Measurements from ENCODE around the gene HOXA10. TPM values are rescaled to one million over a fixed set of nuclear protein-coding genes. Genes with fewer than 3 reads are reported as not detected.

The HOXA10 gene
- total RNA-seq, result not detected in 2 replicates
- not detected in 2 replicates for polyA plus RNA-seq

- H3K9me3 ChIP-seq (ENCODE audit: low read depth), result no peaks in the 10 kb centered on the region
- peaks cover 3% of the 10 kb centered on the region for H3K4me1 ChIP-seq (ENCODE audit: low read depth)
- peaks cover 100% of the 10 kb centered on the region for H3K27me3 ChIP-seq
- no peak for TF ChIP-seq CTCF (IDR thresholded peaks at IDR 0.05; ENCODE audit: low read depth, low read length)
- H3K36me3 ChIP-seq, result no peaks in the 10 kb centered on the region
- H3K4me3 ChIP-seq, result peak within 1 kb of the TSS; percentile 19
- no peak for DNase-seq (ENCODE audit: low read depth in 1 of 2, low spot score in 1 of 2)
- H3K27ac ChIP-seq, result no peak within 1 kb of the TSS
Measured at GRCh38 chr7:27173956-27174873, at the start of gene HOXA10. Gene HOXA10 (minus strand): TSS chr7:27174320. CDS start chr7:27174306, 14 bp downstream.

- Histone ChIP-seq H3K27ac (no peak overlapping the region), H3K27me3 (peaks cover 100% of the 10 kb centered on the region), H3K36me3 (no peaks in the 10 kb centered on the region), H3K4me3 (no peak overlapping the region), H3K9me3 (ENCODE audit: low read depth) (no peaks in the 10 kb centered on the region), H3K4me1 (ENCODE audit: low read depth) (no peaks in the 10 kb centered on the region)
- no peak for TF ChIP-seq CTCF (IDR thresholded peaks at IDR 0.05; ENCODE audit: low read depth, low read length)
- DNase-seq (ENCODE audit: low read depth in 1 of 2, low spot score in 1 of 2), result no peak
Measured at GRCh38 chr7:27221201-27221797, 47.2 kb upstream of the HOXA10 start.

- no peak for TF ChIP-seq CTCF (IDR thresholded peaks at IDR 0.05; ENCODE audit: low read depth, low read length)
- H3K36me3 ChIP-seq, result no peaks in the 10 kb centered on the region
- DNase-seq (ENCODE audit: low read depth in 1 of 2, low spot score in 1 of 2), result no peak
- no peak overlapping the region for H3K4me3 ChIP-seq
- peaks cover 100% of the 10 kb centered on the region for H3K27me3 ChIP-seq
- no peaks in the 10 kb centered on the region for H3K4me1 ChIP-seq (ENCODE audit: low read depth)
- H3K27ac ChIP-seq, result no peak overlapping the region
- no peaks in the 10 kb centered on the region for H3K9me3 ChIP-seq (ENCODE audit: low read depth)
Measured at GRCh38 chr7:27220440-27220955, 46.4 kb upstream of the HOXA10 start.

GRCh38 chr7:27219821-27220220 lies 45.7 kb upstream of the HOXA10 start:
- Histone ChIP-seq H3K27ac (no peak overlapping the region), H3K36me3 (no peaks in the 10 kb centered on the region), H3K27me3 (peaks cover 100% of the 10 kb centered on the region), H3K4me3 (no peak overlapping the region), H3K9me3 (ENCODE audit: low read depth) (no peaks in the 10 kb centered on the region), H3K4me1 (ENCODE audit: low read depth) (no peaks in the 10 kb centered on the region)
- no peak for TF ChIP-seq CTCF (IDR thresholded peaks at IDR 0.05; ENCODE audit: low read depth, low read length)
- DNase-seq (ENCODE audit: low read depth in 1 of 2, low spot score in 1 of 2), result no peak

GRCh38 chr7:27217951-27218350 lies 43.8 kb upstream of the HOXA10 start:
- Histone ChIP-seq H3K4me3 (no peak overlapping the region), H3K27me3 (peaks cover 100% of the 10 kb centered on the region), H3K27ac (no peak overlapping the region), H3K36me3 (no peaks in the 10 kb centered on the region), H3K9me3 (ENCODE audit: low read depth) (no peaks in the 10 kb centered on the region), H3K4me1 (ENCODE audit: low read depth) (no peaks in the 10 kb centered on the region)
- no peak for TF ChIP-seq CTCF (IDR thresholded peaks at IDR 0.05; ENCODE audit: low read depth, low read length)
- DNase-seq (ENCODE audit: low read depth in 1 of 2, low spot score in 1 of 2), result no peak
